HepG2 (cell line): Measurements from ENCODE around the gene EMP2. TPM values are rescaled to one million over a fixed set of nuclear protein-coding genes. Genes with fewer than 3 reads are reported as not detected.

Experiments
- ATAC-seq: fragments of 200-7000 bp; cut with Tn5 transposase; 3 replicates; pipeline ENCODE4 v1.9.1; 2020; ENCODE audit warnings: mild to moderate bottlenecking, moderate library complexity
- BruUV-seq: library from RNA; stranded (reverse); fragments of 400-500 nt; replicated peaks from 2 replicates; lab custom pipeline; 2021; lab: Mats Ljungman, UMichigan
- CTCF ChIA-PET: fragments of 300-600 bp; formaldehyde crosslinking; extraction: SDS; loops from one replicate; lab custom pipeline; 2021; ENCODE audit warnings: low total read pairs, inconsistent platforms, low intra/inter-chr PET ratio; lab: Yijun Ruan, JAX
- POLR2A ChIA-PET: fragments of 350-600 bp; sonication (Branson Sonifier 250); formaldehyde crosslinking; loops from one replicate; lab custom pipeline; 2020; ENCODE audit warnings: antibody characterized with exemption, inconsistent platforms; lab: Yijun Ruan, JAX
- DNase-seq: peaks from one replicate; pipeline ENCODE4 v3.0.0-alpha.2; 2015; ENCODE audit warnings: low spot score
- FAIRE-seq: peaks from 3 replicates; lab custom pipeline; 2011; peaks lifted over from hg19 to GRCh38; lab: Jason Lieb, UNC
- H2AFZ ChIP-seq: one replicate; pipeline ENCODE4 v1.6.1; 2011; ENCODE audit warnings: low read length, inconsistent platforms
- H3K27ac ChIP-seq: fragments of 300-600 bp; 3 replicates; pipeline ENCODE4 v1.8.0; 2011; ENCODE audit warnings: mixed run types, mild to moderate bottlenecking, mixed read lengths, low read length, inconsistent platforms; ENCODE audit not compliant: insufficient read depth; ENCODE audit errors: extremely low read length
- H3K27me3 ChIP-seq, 2 experiments: fragments of 200-600 bp in 1 of 2; 2 replicates in 1 of 2; 3 replicates in 1 of 2; pipeline versions ENCODE4 v1.6.0 to v1.8.0; 2011; ENCODE audit warnings: low read length in 2 of 2, mild to moderate bottlenecking in 2 of 2, moderate library complexity in 2 of 2, inconsistent platforms in 1 of 2; ENCODE audit not compliant: insufficient read depth in 2 of 2, control insufficient read depth in 1 of 2
- H3K36me3 ChIP-seq, 2 experiments: fragments of 200-600 bp in 1 of 2; replicated peaks in 1 of 2; 2 replicates in 1 of 2; 3 replicates in 1 of 2; pipeline versions ENCODE4 v1.5.1 to v1.8.0; 2011; ENCODE audit warnings: low read length in 2 of 2, inconsistent platforms in 1 of 2; ENCODE audit not compliant: insufficient read depth in 2 of 2, control insufficient read depth in 1 of 2
- H3K4me1 ChIP-seq: 2 replicates; pipeline ENCODE4 v1.5.1; 2012; ENCODE audit warnings: low read length, inconsistent platforms; ENCODE audit not compliant: insufficient read depth
- H3K4me2 ChIP-seq: 2 replicates; pipeline ENCODE4 v1.6.0; 2011; ENCODE audit warnings: low read depth, low read length, inconsistent platforms
- H3K4me3 ChIP-seq, 3 experiments: fragments of 200-600 bp in 1 of 3; sonication (generic), shearing (Covaris generic) in 1 of 3; replicated peaks in 1 of 3; 2 replicates each; pipeline ENCODE4 v1.5.1; 2011 to 2016; ENCODE audit warnings: low read length in 3 of 3, inconsistent platforms in 2 of 3, low read depth in 2 of 3, mild to moderate bottlenecking in 2 of 3, control low read depth in 1 of 3, mixed read lengths in 1 of 3; ENCODE audit not compliant: insufficient read depth in 1 of 3
- H3K79me2 ChIP-seq: one replicate; pipeline ENCODE4 v1.6.1; 2011; ENCODE audit warnings: low read length, inconsistent platforms; ENCODE audit not compliant: insufficient read depth
- H3K9ac ChIP-seq: 2 replicates; pipeline ENCODE4 v1.6.0; 2011; ENCODE audit warnings: mild to moderate bottlenecking, low read depth, low read length, inconsistent platforms; ENCODE audit not compliant: insufficient read depth
- H3K9me3 ChIP-seq: 2 replicates; pipeline ENCODE4 v1.5.1; 2012; ENCODE audit warnings: mild to moderate bottlenecking, low read length
- H4K20me1 ChIP-seq: 2 replicates; pipeline ENCODE4 v1.6.0; 2011; ENCODE audit warnings: inconsistent platforms, mild to moderate bottlenecking, low read length, moderate library complexity; ENCODE audit not compliant: insufficient read depth
- CHD4 ChIP-seq: fragments of 200-600 bp; sonication (generic); IDR thresholded peaks from 2 replicates; pipeline ENCODE4 v1.7.0; 2017; ENCODE audit warnings: mild to moderate bottlenecking, low read length, borderline replicate concordance
- GTF2F1 ChIP-seq: fragments of 150-350 bp; IDR thresholded peaks from 2 replicates; pipeline ENCODE4 v1.6.1; 2014; ENCODE audit warnings: low read length
- MED1 ChIP-seq: sonication (generic); formaldehyde crosslinking; IDR thresholded peaks from 2 replicates; pipeline ENCODE4 v1.4.0; 2020; ENCODE audit warnings: missing genetic modification reagents
- MTA1 ChIP-seq: sonication (generic); formaldehyde crosslinking; IDR thresholded peaks from 2 replicates; pipeline ENCODE4 v1.4.0; 2020; ENCODE audit warnings: missing genetic modification reagents, mild to moderate bottlenecking, borderline replicate concordance
- ZMYM3 ChIP-seq: sonication (generic); formaldehyde crosslinking; IDR thresholded peaks from 2 replicates; pipeline ENCODE4 v1.5.1; 2020; ENCODE audit warnings: mild to moderate bottlenecking, missing genetic modification reagents
- ZMYM4 ChIP-seq: sonication (generic); formaldehyde crosslinking; IDR thresholded peaks from 2 replicates; pipeline ENCODE4 v1.8.1; 2023; ENCODE audit warnings: mild to moderate bottlenecking, missing genetic modification reagents
- WGBS: methylation state at CpG from one replicate; pipeline ENCODE4 v1.1.6; 2017; ENCODE audit warnings: low lambda C conversion rate; 5-methylcytosine and 5-hydroxymethylcytosine counted together
- in situ Hi-C: cut with HindIII; loops from 2 replicates; pipeline ENCODE4 v1.10.0; 2017; ENCODE audit warnings: low pct_unique_long_range_greater_than_20kb; ENCODE audit not compliant: extremely low pct_ligation_motif_present
- intact Hi-C: fragments of 100-400 bp; cut with micrococcal nuclease; formaldehyde crosslinking; loops from one replicate; pipeline ENCODE4 v1.10.0; 2022; ENCODE audit not compliant: unreplicated experiment
- polyA plus RNA-seq, 8 experiments: library from polyadenylated mRNA; depleted of rRNA in 3 of 8; stranded (reverse) in 7 of 8; unstranded in 1 of 8; fragments of >200 nt; fragmentation: Illumina TruSeq in 4 of 8; extraction: Trizol in 4 of 8; gene quantifications; 2 replicates each; pipeline versions ENCODE4 v1.2.1 to v1.2.3, GENCODE V29; 2011 to 2016; ENCODE audit warnings: low read depth in 4 of 8, missing spikeins in 1 of 8, mixed read lengths in 1 of 8; ENCODE audit not compliant: insufficient read depth in 1 of 8
- total RNA-seq, 5 experiments: library from RNA; depleted of rRNA; stranded (reverse); fragments of >200 nt; fragmentation: Illumina TruSeq; extraction: Trizol; gene quantifications; 2 replicates each; pipeline ENCODE4 v1.2.3, GENCODE V29; 2016; ENCODE audit warnings: low read depth in 1 of 5
- TF ChIP-seq, protein P1 (sequence below): sonication (generic); formaldehyde crosslinking; IDR thresholded peaks from 2 replicates; pipeline ENCODE4 v1.4.0; 2020; ENCODE audit warnings: missing genetic modification reagents, borderline replicate concordance
- TF ChIP-seq, protein P2 (sequence below), 2 experiments: sonication (generic) in 1 of 2; formaldehyde crosslinking in 1 of 2; IDR thresholded peaks; 2 replicates each; pipeline versions ENCODE4 v1.4.0 to v1.6.1; 2018 to 2020; ENCODE audit warnings: missing genetic modification reagents in 2 of 2, borderline replicate concordance in 1 of 2, low read depth in 1 of 2, mild to moderate bottlenecking in 1 of 2, missing biosample characterization in 1 of 2
- TF ChIP-seq, protein P3 (sequence below): IDR thresholded peaks from 2 replicates; pipeline ENCODE4 v1.6.1; 2016; ENCODE audit warnings: mild to moderate bottlenecking
- TF ChIP-seq, protein P4 (sequence below): sonication (generic); formaldehyde crosslinking; IDR thresholded peaks from 2 replicates; pipeline ENCODE4 v1.4.0; 2020; ENCODE audit warnings: missing genetic modification reagents, low read depth, mild to moderate bottlenecking, borderline replicate concordance
- TF ChIP-seq, protein P5 (sequence below): sonication (generic); formaldehyde crosslinking; IDR thresholded peaks from 2 replicates; pipeline ENCODE4 v1.5.1; 2020; ENCODE audit warnings: missing genetic modification reagents, mild to moderate bottlenecking, borderline replicate concordance

Gene EMP2
- total and polyA plus RNA-seq, 2 of the 13 experiments (the other 11 are each of a cell fraction or from before 2014, with no cell fraction given) = 24.6 to 91.2 TPM

GRCh38 chr16:10598157-10598556 is 17.8 kb upstream of the EMP2 start (continued):
- TF ChIP-seq, protein P1, sequence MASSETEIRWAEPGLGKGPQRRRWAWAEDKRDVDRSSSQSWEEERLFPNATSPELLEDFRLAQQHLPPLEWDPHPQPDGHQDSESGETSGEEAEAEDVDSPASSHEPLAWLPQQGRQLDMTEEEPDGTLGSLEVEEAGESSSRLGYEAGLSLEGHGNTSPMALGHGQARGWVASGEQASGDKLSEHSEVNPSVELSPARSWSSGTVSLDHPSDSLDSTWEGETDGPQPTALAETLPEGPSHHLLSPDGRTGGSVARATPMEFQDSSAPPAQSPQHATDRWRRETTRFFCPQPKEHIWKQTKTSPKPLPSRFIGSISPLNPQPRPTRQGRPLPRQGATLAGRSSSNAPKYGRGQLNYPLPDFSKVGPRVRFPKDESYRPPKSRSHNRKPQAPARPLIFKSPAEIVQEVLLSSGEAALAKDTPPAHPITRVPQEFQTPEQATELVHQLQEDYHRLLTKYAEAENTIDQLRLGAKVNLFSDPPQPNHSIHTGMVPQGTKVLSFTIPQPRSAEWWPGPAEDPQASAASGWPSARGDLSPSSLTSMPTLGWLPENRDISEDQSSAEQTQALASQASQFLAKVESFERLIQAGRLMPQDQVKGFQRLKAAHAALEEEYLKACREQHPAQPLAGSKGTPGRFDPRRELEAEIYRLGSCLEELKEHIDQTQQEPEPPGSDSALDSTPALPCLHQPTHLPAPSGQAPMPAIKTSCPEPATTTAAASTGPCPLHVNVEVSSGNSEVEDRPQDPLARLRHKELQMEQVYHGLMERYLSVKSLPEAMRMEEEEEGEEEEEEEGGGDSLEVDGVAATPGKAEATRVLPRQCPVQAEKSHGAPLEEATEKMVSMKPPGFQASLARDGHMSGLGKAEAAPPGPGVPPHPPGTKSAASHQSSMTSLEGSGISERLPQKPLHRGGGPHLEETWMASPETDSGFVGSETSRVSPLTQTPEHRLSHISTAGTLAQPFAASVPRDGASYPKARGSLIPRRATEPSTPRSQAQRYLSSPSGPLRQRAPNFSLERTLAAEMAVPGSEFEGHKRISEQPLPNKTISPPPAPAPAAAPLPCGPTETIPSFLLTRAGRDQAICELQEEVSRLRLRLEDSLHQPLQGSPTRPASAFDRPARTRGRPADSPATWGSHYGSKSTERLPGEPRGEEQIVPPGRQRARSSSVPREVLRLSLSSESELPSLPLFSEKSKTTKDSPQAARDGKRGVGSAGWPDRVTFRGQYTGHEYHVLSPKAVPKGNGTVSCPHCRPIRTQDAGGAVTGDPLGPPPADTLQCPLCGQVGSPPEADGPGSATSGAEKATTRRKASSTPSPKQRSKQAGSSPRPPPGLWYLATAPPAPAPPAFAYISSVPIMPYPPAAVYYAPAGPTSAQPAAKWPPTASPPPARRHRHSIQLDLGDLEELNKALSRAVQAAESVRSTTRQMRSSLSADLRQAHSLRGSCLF (CRISPR knock-in tag) = no peak
- TF ChIP-seq MED1 (CRISPR knock-in tag) (no peak), MTA1 (CRISPR knock-in tag) (0 out of 2 replicates have a peak, but pooled peaks have one; percentile 0)
- TF ChIP-seq, protein P2, sequence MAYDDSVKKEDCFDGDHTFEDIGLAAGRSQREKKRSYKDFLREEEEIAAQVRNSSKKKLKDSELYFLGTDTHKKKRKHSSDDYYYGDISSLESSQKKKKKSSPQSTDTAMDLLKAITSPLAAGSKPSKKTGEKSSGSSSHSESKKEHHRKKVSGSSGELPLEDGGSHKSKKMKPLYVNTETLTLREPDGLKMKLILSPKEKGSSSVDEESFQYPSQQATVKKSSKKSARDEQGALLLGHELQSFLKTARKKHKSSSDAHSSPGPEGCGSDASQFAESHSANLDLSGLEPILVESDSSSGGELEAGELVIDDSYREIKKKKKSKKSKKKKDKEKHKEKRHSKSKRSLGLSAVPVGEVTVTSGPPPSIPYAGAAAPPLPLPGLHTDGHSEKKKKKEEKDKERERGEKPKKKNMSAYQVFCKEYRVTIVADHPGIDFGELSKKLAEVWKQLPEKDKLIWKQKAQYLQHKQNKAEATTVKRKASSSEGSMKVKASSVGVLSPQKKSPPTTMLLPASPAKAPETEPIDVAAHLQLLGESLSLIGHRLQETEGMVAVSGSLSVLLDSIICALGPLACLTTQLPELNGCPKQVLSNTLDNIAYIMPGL (CRISPR knock-in tag; IDR thresholded peaks at IDR 0.05; ENCODE audit: borderline replicate concordance in 1 of 2, low read depth in 1 of 2) = no peak

- no peaks in the 10 kb centered on the region for H3K79me2 ChIP-seq
- ATAC-seq = no peak
- no peak overlapping the region for H3K27ac ChIP-seq
- H3K4me1 ChIP-seq = peaks cover 56% of the 10 kb centered on the region
- peak overlapping the region; percentile 9 for H3K4me2 ChIP-seq
- no TSS peak for BruUV-seq
- peaks cover 3 to 43% of the 10 kb centered on the region in 2 experiments for H3K27me3 ChIP-seq
- H3K4me3 ChIP-seq = no peak overlapping the region
- H4K20me1 ChIP-seq = no peaks in the 10 kb centered on the region
- WGBS = 10% methylated on average over 3 of the region's 3 CpGs
- H3K9me3 ChIP-seq = no peaks in the 10 kb centered on the region
- in situ Hi-C loops = no loop called here
- H3K9ac ChIP-seq = no peak overlapping the region
- ChIA-PET CTCF (no interaction called here), POLR2A (no interaction called here)
- no peaks in the 10 kb centered on the region for H3K36me3 ChIP-seq
- no peak overlapping the region for H2AFZ ChIP-seq
- DNase-seq = no peak
- intact Hi-C loops = no loop called here
- FAIRE-seq = no peak
- TF ChIP-seq, protein P3, sequence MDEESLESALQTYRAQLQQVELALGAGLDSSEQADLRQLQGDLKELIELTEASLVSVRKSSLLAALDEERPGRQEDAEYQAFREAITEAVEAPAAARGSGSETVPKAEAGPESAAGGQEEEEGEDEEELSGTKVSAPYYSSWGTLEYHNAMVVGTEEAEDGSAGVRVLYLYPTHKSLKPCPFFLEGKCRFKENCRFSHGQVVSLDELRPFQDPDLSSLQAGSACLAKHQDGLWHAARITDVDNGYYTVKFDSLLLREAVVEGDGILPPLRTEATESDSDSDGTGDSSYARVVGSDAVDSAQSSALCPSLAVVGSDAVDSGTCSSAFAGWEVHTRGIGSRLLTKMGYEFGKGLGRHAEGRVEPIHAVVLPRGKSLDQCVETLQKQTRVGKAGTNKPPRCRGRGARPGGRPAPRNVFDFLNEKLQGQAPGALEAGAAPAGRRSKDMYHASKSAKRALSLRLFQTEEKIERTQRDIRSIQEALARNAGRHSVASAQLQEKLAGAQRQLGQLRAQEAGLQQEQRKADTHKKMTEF (CRISPR knock-in tag) = 0 out of 2 replicates have a peak, but pooled peaks have one; percentile 13
- TF ChIP-seq CHD4 (0 out of 2 replicates have a peak, but pooled peaks have one; percentile 84), GTF2F1 (no peak), ZMYM4 (CRISPR knock-in tag) (no peak), ZMYM3 (CRISPR knock-in tag) (peak; percentile 95)
- TF ChIP-seq, protein P4, sequence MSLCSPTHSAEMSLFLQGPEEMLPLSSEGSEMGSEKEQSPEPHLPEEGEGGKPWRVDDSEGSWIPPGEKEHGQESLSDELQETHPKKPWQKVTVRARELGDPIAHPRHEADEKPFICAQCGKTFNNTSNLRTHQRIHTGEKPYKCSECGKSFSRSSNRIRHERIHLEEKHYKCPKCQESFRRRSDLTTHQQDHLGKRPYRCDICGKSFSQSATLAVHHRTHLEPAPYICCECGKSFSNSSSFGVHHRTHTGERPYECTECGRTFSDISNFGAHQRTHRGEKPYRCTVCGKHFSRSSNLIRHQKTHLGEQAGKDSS = peak; percentile 9; the same call in 1 of the 2 replicates
- TF ChIP-seq, protein P5, sequence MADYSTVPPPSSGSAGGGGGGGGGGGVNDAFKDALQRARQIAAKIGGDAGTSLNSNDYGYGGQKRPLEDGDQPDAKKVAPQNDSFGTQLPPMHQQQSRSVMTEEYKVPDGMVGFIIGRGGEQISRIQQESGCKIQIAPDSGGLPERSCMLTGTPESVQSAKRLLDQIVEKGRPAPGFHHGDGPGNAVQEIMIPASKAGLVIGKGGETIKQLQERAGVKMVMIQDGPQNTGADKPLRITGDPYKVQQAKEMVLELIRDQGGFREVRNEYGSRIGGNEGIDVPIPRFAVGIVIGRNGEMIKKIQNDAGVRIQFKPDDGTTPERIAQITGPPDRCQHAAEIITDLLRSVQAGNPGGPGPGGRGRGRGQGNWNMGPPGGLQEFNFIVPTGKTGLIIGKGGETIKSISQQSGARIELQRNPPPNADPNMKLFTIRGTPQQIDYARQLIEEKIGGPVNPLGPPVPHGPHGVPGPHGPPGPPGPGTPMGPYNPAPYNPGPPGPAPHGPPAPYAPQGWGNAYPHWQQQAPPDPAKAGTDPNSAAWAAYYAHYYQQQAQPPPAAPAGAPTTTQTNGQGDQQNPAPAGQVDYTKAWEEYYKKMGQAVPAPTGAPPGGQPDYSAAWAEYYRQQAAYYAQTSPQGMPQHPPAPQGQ (CRISPR knock-in tag) = no peak
Observed at GRCh38 chr16:10597187-10597601, 16.8 kb upstream of the EMP2 start.
